ENCODE results near the gene ZNF48.

ZNF48 gene

GRCh38 chr16:30358990-30359870 is 36.0 kb upstream of the ZNF48 start:
- no peak for DNase-seq

- no peak for DNase-seq
These were observed 35.4 kb upstream of the ZNF48 start for GRCh38 chr16:30359871-30360170.

GRCh38 chr16:30361180-30361579 is 34.0 kb upstream of the ZNF48 start:
- no peak for DNase-seq

DNA sequence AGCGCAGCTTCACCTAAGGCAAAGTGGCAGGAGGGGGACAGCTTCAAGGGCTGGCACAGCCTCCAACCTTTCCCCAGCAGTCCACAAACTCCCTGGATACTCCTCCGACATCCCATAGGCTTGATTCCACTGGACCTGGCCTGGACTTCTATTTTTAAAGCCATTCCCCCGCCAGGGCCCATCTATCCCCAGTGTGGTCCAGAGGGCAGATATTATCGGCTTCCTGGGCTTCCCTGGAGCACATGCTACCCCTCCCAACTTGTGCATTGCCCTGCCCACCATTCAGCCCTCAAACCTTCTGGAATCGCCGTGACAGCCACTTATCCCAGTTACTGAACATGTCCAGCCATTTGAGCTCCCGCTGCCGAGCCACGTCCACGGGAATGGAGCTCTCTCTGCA is 30.0 kb upstream of the ZNF48 start:
- no peak for DNase-seq

DNA sequence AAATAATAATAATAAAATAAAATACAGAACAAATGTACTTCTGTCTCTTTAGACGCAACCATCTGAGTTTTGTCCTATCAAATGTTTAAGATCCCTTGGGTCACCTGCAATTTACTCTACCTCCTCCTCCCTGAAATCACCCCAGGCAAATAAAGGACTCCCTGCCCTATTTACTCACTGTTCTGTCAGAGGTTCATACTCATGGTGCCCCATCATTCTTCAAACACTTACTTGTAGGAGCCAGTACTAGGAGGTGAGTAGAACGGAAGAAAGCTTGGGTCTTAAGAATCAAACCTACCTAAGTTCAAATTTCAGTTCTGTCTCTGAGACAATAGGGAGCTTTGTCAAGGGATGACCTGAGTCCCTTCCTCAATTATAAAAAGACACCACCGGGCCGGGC is 28.7 kb upstream of the ZNF48 start:
- DNase-seq = no peak

DNA sequence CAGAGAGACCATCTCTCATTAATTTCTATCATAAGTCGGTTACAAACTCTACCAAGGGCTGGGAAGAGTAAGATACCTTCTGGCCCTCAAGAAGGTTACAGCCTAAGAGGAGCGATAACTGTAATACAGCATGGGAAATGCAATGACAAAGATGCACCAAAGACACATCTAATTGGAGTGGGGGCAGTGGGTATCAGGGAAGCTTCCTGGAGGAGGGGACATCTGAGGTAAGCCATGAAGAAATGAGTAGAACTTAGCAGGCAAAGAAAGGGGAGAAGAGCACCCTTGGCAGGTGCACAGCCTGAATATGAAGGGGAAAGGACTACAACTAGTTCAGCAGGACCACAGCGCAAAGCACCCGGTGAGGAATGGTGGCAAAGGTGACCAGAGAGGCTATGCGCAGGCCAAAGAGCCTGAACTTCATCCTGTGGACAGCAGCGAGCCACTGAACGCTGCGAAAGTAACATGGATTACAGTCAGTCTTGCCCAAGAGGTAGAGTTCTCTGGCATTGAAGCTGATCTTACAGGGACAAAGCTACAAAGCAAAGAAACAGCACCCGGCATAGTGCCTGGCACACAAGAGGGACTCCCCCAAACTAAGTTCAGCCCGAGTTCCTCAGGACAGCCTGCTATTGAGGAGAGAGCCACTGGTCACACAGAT is 27.7 kb upstream of the ZNF48 start:
- no peak for DNase-seq

- no peak for DNase-seq
These were observed 27.0 kb upstream of the ZNF48 start for GRCh38 chr16:30368122-30368791.

GRCh38 chr16:30368792-30369090 is 26.5 kb upstream of the ZNF48 start:
- DNase-seq = no peak

DNA sequence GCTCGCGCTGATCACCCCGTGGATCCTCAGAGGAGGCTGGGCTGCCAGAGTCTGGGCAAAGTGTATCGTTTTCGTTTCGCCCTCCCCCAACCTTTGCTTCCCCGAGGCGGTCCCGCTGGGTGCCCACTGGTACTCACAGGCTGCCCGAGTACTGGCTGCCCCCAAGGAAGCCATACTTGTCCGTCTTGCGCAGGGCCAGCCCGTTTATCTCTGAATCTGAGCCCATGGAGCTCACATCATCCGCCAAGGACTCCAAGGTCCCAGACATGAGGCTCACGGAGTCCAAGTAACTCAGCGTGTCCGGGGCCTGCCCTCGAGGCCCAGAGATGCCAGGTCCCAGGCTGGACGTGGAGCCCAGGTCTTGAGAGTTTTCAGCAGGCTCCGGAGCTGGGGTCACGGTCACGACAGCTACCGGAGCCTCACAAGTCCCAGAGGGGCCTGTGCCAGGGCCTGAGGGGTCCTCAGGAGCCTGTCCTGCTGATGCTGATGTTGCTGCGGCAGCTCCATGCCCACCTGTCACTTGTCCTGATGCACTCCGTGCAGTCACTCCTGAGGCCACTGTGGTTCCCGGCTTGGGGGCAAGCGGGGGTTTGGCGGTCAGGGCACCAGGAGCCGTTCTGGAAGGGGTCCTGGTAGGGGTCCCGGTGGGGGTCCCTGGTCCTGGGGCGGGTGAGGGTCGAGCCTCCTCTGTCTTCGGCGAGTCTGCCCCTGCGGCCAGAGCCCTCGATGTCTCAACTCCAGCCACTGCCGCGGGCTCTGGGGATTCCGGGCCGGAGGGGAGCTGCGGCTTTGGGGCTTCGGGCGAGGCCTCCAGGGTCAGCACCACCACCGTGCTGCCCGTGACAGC is 25.9 kb upstream of the ZNF48 start:
- DNase-seq = no peak

GRCh38 chr16:30369938-30370455 is 25.2 kb upstream of the ZNF48 start:
- DNase-seq = no peak

- peak; percentile 100 for DNase-seq
These were observed 24.6 kb upstream of the ZNF48 start, which contains the start of gene TBC1D10B for GRCh38 chr16:30370456-30371247. Gene TBC1D10B, minus strand, starts transcription at chr16:30370494. Its CDS starts 311 bp downstream, at chr16:30370183.

DNA sequence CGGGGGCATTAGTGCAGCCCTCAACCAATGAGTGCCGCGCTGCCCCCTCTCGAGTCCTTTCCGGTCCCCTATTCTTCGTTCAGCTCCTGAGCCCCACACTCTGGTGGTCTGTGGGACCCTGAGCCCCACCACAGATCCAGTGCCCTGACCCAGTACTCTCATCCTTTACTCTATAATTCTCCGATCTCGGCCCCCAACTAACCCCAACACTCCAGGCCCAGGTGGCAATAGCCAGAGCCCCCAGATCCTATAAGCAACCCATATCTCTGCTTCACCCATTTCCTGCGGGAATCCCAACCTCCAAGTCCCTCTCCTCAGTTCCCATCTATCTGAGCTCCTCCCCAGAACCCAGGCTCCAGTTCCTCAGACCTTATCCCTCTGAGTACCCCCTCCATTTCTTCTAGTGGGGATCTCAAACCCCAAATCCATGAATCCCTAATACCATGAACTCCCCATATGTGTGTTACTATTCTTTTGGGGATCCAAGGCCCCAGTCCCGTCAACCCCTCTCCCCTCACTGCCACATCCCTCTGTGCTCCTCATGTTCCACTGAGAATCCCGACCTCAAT is 23.9 kb upstream of the ZNF48 start:
- DNase-seq = no peak

DNA sequence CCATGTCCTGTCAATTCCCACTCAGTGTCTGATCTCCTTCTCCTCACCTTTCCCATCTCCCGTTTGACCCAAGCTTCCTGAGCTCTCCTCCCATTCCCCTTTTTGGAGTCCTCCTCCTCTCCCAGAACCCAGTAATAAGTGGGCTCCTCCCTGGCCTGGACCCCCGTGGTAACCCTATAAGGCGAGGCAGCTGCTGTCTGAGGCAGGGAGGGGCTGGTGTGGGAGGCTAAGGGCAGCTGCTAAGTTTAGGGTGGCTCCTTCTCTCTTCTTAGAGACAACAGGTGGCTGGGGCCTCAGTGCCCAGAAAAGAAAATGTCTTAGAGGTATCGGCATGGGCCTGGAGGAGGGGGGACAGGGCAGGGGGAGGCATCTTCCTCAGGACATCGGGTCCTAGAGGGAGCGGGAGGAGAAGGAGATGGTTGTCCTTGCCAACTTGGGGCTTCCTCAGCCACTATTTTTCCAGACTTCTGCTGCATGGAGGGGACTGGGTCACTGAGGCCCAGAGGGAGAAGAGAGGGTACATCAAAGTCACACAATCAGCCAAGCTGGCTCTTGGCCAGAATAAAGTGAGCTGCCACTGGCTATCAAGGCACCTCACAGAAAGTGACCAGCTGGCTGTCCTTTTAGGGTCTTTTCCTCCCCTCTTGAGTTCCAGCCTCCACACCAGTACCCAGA is 23.0 kb upstream of the ZNF48 start:
- DNase-seq = no peak

GRCh38 chr16:30372725-30373124 is 22.5 kb upstream of the ZNF48 start:
- DNase-seq = no peak

GRCh38 chr16:30374538-30374937 is 20.7 kb upstream of the ZNF48 start, which contains the start of gene MYL11:
Gene MYL11, plus strand, starts transcription at chr16:30374802. Its CDS starts 56 bp downstream, at chr16:30374858.
- no peak for DNase-seq

- DNase-seq = no peak
These were observed 19.4 kb upstream of the ZNF48 start for GRCh38 chr16:30375864-30376263.

- DNase-seq = no peak
These were observed 18.7 kb upstream of the ZNF48 start for GRCh38 chr16:30376461-30376902.

- DNase-seq = no peak
These were observed 18.0 kb upstream of the ZNF48 start for GRCh38 chr16:30377050-30377811.

DNA sequence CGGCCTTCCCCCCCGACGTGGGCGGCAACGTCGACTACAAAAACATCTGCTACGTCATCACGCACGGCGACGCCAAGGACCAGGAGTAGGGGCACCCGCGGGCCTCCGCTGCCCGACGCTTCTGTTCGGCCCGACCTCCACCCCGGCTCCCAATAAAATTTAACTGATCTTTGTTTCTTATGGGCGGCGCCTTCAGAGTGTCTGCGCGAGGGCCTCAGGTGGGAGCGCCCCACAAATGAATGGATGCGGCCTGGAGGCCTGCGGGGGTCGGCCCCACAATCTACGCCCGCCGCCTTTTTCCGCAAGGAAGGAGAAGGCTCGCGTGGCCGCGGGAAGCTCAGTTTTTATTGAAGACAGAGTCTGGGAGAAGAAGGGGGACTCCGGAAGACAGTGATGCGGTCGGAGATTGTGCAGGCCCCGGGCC is 17.4 kb upstream of the ZNF48 start:
- DNase-seq = peak; percentile 89
